H9 (cell line): ENCODE data around the gene UBE2L3. TPM values are rescaled to one million over a fixed set of nuclear protein-coding genes. Genes with fewer than 3 reads are reported as not detected.

Source experiments
- DNase-seq: peaks from one replicate; pipeline ENCODE4 v3.0.0-alpha.2; 2017
- H2AFZ ChIP-seq: one replicate; pipeline ENCODE4 v1.6.1; 2013; ENCODE audit warnings: mild to moderate bottlenecking, low read length, control low read depth, moderate library complexity
- H2AK5ac ChIP-seq: 2 replicates; pipeline ENCODE4 v1.6.1; 2013; ENCODE audit warnings: low read length, control low read depth, mixed read lengths; ENCODE audit not compliant: insufficient read length
- H2BK120ac ChIP-seq: one replicate; pipeline ENCODE4 v1.6.1; 2013; ENCODE audit warnings: low read depth, mild to moderate bottlenecking, low read length, control low read depth, inconsistent platforms; ENCODE audit not compliant: poor library complexity, severe bottlenecking
- H2BK12ac ChIP-seq: 2 replicates; pipeline ENCODE4 v1.6.1; 2013; ENCODE audit warnings: low read length, control low read depth, mixed read lengths, low read depth; ENCODE audit not compliant: insufficient read length
- H2BK15ac ChIP-seq: 2 replicates; pipeline ENCODE4 v1.6.1; 2013; ENCODE audit warnings: low read depth, low read length, control low read depth
- H2BK20ac ChIP-seq: one replicate; pipeline ENCODE4 v1.6.1; 2013; ENCODE audit warnings: low read depth, mild to moderate bottlenecking, low read length, control low read depth, inconsistent platforms; ENCODE audit not compliant: poor library complexity, severe bottlenecking
- H2BK5ac ChIP-seq: 2 replicates; pipeline ENCODE4 v1.6.1; 2013; ENCODE audit warnings: low read length, control low read depth, mixed read lengths; ENCODE audit not compliant: insufficient read length
- H3K14ac ChIP-seq: 2 replicates; pipeline ENCODE4 v1.6.1; 2013; ENCODE audit warnings: low read length, control low read depth; ENCODE audit not compliant: insufficient read depth
- H3K18ac ChIP-seq: 2 replicates; pipeline ENCODE4 v1.6.1; 2013; ENCODE audit warnings: low read depth, mild to moderate bottlenecking, mixed read lengths, low read length, control low read depth; ENCODE audit not compliant: insufficient read length
- H3K23ac ChIP-seq: 2 replicates; pipeline ENCODE4 v1.6.1; 2013; ENCODE audit warnings: low read length, control low read depth, mixed read lengths, low read depth; ENCODE audit not compliant: insufficient read length
- H3K23me2 ChIP-seq: 2 replicates; pipeline ENCODE4 v1.6.1; 2013; ENCODE audit warnings: low read depth, mild to moderate bottlenecking, mixed read lengths, low read length, control low read depth; ENCODE audit not compliant: insufficient read length, poor library complexity, severe bottlenecking
- H3K27ac ChIP-seq: 2 replicates; pipeline ENCODE4 v1.5.1; 2013; ENCODE audit warnings: low read length, control low read depth, mixed read lengths, low read depth; ENCODE audit not compliant: insufficient read length
- H3K27me3 ChIP-seq: 2 replicates; pipeline ENCODE4 v1.6.1; 2013; ENCODE audit warnings: low read length, control low read depth, inconsistent platforms; ENCODE audit not compliant: insufficient read depth
- H3K4ac ChIP-seq: 2 replicates; pipeline ENCODE4 v1.6.1; 2013; ENCODE audit warnings: low read depth, mild to moderate bottlenecking, control low read depth, inconsistent platforms, low read length, moderate library complexity
- H3K4me1 ChIP-seq: 2 replicates; pipeline ENCODE4 v1.6.1; 2013; ENCODE audit warnings: low read length, control low read depth, inconsistent platforms; ENCODE audit not compliant: insufficient read depth
- H3K4me2 ChIP-seq: 2 replicates; pipeline ENCODE4 v1.6.1; 2013; ENCODE audit warnings: low read length, control low read depth, mixed read lengths; ENCODE audit not compliant: insufficient read length, insufficient read depth
- H3K56ac ChIP-seq: 2 replicates; pipeline ENCODE4 v1.6.1; 2013; ENCODE audit warnings: low read depth, mild to moderate bottlenecking, mixed read lengths, low read length, control low read depth; ENCODE audit not compliant: insufficient read length
- H3K79me1 ChIP-seq: 2 replicates; pipeline ENCODE4 v1.6.1; 2013; ENCODE audit warnings: low read depth, mild to moderate bottlenecking, moderate library complexity, low read length, control low read depth, inconsistent platforms; ENCODE audit not compliant: insufficient read depth, poor library complexity, severe bottlenecking
- H3K79me2 ChIP-seq: 2 replicates; pipeline ENCODE4 v1.6.1; 2013; ENCODE audit warnings: low read length, control low read depth, inconsistent platforms; ENCODE audit not compliant: insufficient read depth
- H3K9ac ChIP-seq: 2 replicates; pipeline ENCODE4 v1.6.1; 2013; ENCODE audit warnings: low read length, control low read depth, mixed read lengths; ENCODE audit not compliant: insufficient read length; ENCODE audit errors: extremely low read depth
- H3K9me3 ChIP-seq: one replicate; pipeline ENCODE4 v1.6.1; 2013; ENCODE audit warnings: low read depth, low read length, inconsistent platforms; ENCODE audit not compliant: control insufficient read depth
- H3T11ph ChIP-seq: one replicate; pipeline ENCODE4 v1.6.1; 2013; ENCODE audit warnings: mild to moderate bottlenecking, low read length, control low read depth, inconsistent platforms
- H4K20me1 ChIP-seq: one replicate; pipeline ENCODE4 v1.6.1; 2013; ENCODE audit not compliant: control insufficient read depth, insufficient read length, insufficient read depth
- H4K5ac ChIP-seq: 2 replicates; pipeline ENCODE4 v1.6.1; 2013; ENCODE audit warnings: low read depth, mild to moderate bottlenecking, mixed read lengths, low read length, control low read depth; ENCODE audit not compliant: insufficient read length
- H4K8ac ChIP-seq: replicated peaks from 2 replicates; pipeline ENCODE4 v1.6.1; 2013; ENCODE audit warnings: low read length, control low read depth, mixed read lengths, low read depth; ENCODE audit not compliant: insufficient read length
- H4K91ac ChIP-seq: 2 replicates; pipeline ENCODE4 v1.6.1; 2013; ENCODE audit warnings: low read depth, mild to moderate bottlenecking, moderate library complexity, mixed read lengths, low read length, control low read depth; ENCODE audit not compliant: insufficient read length
- H3K27ac Mint-ChIP-seq, 3 experiments: 2 replicates in 2 of 3; 3 replicates in 1 of 3; pipeline ENCODE4 v1.8.0; 2020 to 2021; ENCODE audit warnings: mixed read lengths in 3 of 3, mild to moderate bottlenecking in 1 of 3, moderate library complexity in 1 of 3
- H3K27me3 Mint-ChIP-seq: 2 replicates; pipeline ENCODE4 v1.8.0; 2021; ENCODE audit warnings: low read depth, mild to moderate bottlenecking, moderate library complexity, mixed read lengths
- H3K36me3 Mint-ChIP-seq, 3 experiments: 2 replicates in 2 of 3; 3 replicates in 1 of 3; pipeline ENCODE4 v1.8.0; 2020 to 2021; ENCODE audit warnings: low read depth in 3 of 3, mixed read lengths in 3 of 3; ENCODE audit not compliant: insufficient read depth in 1 of 3
- H3K4me1 Mint-ChIP-seq, 2 experiments: 2 replicates each; pipeline ENCODE4 v1.8.0; 2020; ENCODE audit warnings: mixed read lengths in 2 of 2
- H3K4me3 Mint-ChIP-seq, 2 experiments: 2 replicates in 1 of 2; 3 replicates in 1 of 2; pipeline ENCODE4 v1.8.0; 2020 to 2021; ENCODE audit warnings: mild to moderate bottlenecking in 2 of 2, mixed read lengths in 2 of 2, moderate library complexity in 1 of 2
- H3K9me3 Mint-ChIP-seq, 2 experiments: 2 replicates in 1 of 2; 3 replicates in 1 of 2; pipeline ENCODE4 v1.8.0; 2020; ENCODE audit warnings: mild to moderate bottlenecking in 2 of 2, mixed read lengths in 2 of 2, moderate library complexity in 1 of 2
- WGBS: extraction: QIAGEN DNeasy Blood & Tissue Kit; methylation state at CpG from one replicate; pipeline ENCODE4 v1.1.7; 2013; ENCODE audit warnings: missing lambda C conversion rate, low lambda C conversion rate, mixed read lengths; ENCODE audit not compliant: insufficient read length; ENCODE audit errors: extremely low coverage; 5-methylcytosine and 5-hydroxymethylcytosine counted together
- total RNA-seq: library from RNA; stranded (reverse); gene quantifications from 2 replicates; pipeline ENCODE4 v1.2.1, GENCODE V29; 2021
- TF ChIP-seq, protein P1 (sequence below): fragments of 200-600 bp; sonication (generic); conservative IDR thresholded peaks from 3 replicates; pipeline ENCODE4 v1.8.0; 2021; ENCODE audit warnings: antibody characterized with exemption, mild to moderate bottlenecking

The UBE2L3 gene
- total RNA-seq, 1 experiment from 2014 or later = 79.7 TPM

DNA sequence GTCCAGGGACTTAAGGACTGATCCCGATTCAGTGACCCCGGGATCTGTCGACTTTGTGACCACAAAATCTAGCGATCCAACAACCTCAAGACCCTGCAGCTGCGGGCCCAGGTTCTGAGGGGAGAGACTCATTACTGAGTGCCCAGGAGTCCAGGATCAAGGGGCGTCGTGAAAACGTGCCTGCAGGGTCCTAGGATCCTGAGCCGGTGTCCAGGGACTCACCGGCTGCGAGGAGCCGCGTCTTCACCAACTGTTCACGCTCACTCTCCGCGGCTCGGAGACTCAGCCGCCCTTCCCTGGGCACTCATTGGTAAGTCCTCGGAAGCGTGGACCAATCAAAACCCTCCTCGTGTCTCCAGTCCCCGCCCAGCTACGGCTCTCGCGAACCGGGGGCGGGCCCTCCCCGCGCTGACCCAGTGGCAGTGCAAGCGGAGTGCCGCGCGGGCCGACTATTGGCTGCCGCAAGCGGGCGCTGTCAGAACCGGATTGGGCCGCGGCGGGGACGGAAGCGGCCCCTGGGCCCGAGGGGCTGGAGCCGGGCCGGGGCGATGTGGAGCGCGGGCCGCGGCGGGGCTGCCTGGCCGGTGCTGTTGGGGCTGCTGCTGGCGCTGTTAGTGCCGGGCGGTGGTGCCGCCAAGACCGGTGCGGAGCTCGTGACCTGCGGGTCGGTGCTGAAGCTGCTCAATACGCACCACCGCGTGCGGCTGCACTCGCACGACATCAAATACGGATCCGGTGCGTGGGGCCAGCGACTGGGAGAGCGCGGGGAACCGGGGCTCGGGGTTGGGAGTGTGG lies 74.5 kb downstream of the UBE2L3 start, which contains the start of gene SDF2L1:
Gene SDF2L1 (plus strand): TSS at position 514 of the 795 bp plus-strand sequence. CDS start 35 bp downstream, at position 549.
- Histone ChIP-seq H2AFZ (no peak within 1 kb of the TSS), H3K4me1 (peaks cover 2% of the 10 kb centered on the region; the same call in 1 of the 2 replicates), H3K56ac (no peak within 1 kb of the TSS), H2BK20ac (no peak within 1 kb of the TSS), H2BK12ac (no peak within 1 kb of the TSS), H3K79me2 (no peaks in the 10 kb centered on the region), H3K4me2 (peak within 1 kb of the TSS; percentile 57), H4K91ac (no peak within 1 kb of the TSS), H4K8ac (no peak within 1 kb of the TSS), H3K9me3 (no peaks in the 10 kb centered on the region), H3K23me2 (peaks cover 7% of the 10 kb centered on the region), H2AK5ac (no peak within 1 kb of the TSS), H2BK120ac (no peak within 1 kb of the TSS), H4K5ac (no peak within 1 kb of the TSS), H3K27me3 (no peaks in the 10 kb centered on the region; the same call in 1 of the 2 replicates), H3K23ac (no peak within 1 kb of the TSS), H3K4ac (no peak within 1 kb of the TSS), H2BK15ac (no peak within 1 kb of the TSS), H3K9ac (peak within 1 kb of the TSS; percentile 51), H3K18ac (peak within 1 kb of the TSS; percentile 9), H2BK5ac (no peak within 1 kb of the TSS), H3K14ac (0 out of 2 replicates have a peak within 1 kb of the TSS, but pooled peaks have one; percentile 21), H3K79me1 (no peaks in the 10 kb centered on the region), H4K20me1 (no peaks in the 10 kb centered on the region), H3T11ph (no peak within 1 kb of the TSS), H3K27ac (no peak within 1 kb of the TSS)
- DNase-seq = peak; percentile 99
- TF ChIP-seq, protein P1, sequence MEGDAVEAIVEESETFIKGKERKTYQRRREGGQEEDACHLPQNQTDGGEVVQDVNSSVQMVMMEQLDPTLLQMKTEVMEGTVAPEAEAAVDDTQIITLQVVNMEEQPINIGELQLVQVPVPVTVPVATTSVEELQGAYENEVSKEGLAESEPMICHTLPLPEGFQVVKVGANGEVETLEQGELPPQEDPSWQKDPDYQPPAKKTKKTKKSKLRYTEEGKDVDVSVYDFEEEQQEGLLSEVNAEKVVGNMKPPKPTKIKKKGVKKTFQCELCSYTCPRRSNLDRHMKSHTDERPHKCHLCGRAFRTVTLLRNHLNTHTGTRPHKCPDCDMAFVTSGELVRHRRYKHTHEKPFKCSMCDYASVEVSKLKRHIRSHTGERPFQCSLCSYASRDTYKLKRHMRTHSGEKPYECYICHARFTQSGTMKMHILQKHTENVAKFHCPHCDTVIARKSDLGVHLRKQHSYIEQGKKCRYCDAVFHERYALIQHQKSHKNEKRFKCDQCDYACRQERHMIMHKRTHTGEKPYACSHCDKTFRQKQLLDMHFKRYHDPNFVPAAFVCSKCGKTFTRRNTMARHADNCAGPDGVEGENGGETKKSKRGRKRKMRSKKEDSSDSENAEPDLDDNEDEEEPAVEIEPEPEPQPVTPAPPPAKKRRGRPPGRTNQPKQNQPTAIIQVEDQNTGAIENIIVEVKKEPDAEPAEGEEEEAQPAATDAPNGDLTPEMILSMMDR = no peak
- Mint-ChIP-seq H3K4me3 (peak within 1 kb of the TSS; percentile 78 to 89), H3K27me3 (peaks cover 13% of the 10 kb centered on the region), H3K36me3 (peaks cover 10 to 25% (median 17%) of the 10 kb centered on the region in 3 experiments; a peak in 6 of 7 replicates), H3K9me3 (no peaks in the 10 kb centered on the region), H3K27ac (peak within 1 kb of the TSS in 1 of 3 experiments; percentile 50; a peak in 2 of 7 replicates), H3K4me1 (peaks cover 14 to 17% of the 10 kb centered on the region in 2 experiments)
- WGBS = no CpG with 5 or more reads among the region's 76 CpGs
